Fibroblast of lung (primary cell): ENCODE data around the gene LMO2.

Experiments used
- CTCF ChIP-seq, 2 donors: IDR thresholded peaks in 1 of 2; conservative IDR thresholded peaks in 1 of 2; 1 replicate in 1 of 2; 2 replicates in 1 of 2; pipeline ENCODE4 v1.5.1; 2011 to 2012; ENCODE audit warnings: low read length in 2 of 2, control low read depth in 1 of 2, inconsistent platforms in 1 of 2, low read depth in 1 of 2, mild to moderate bottlenecking in 1 of 2
- EZH2 ChIP-seq: IDR thresholded peaks from 2 replicates; pipeline ENCODE4 v1.5.1; 2012; ENCODE audit warnings: low read length, control low read depth, mild to moderate bottlenecking; ENCODE audit errors: missing control alignments

GRCh38 chr11:33936725-33937604 lies 45.1 kb upstream of the LMO2 start:
- TF ChIP-seq CTCF (conservative IDR thresholded peaks at IDR 0.05 in 1 of 2, IDR thresholded peaks at IDR 0.05 in 1 of 2; ENCODE audit: low read depth in 1 of 2, low read length in 2 of 2) (no peak), EZH2 (no peak)
